AG10803 (cell line): Measurements from ENCODE around the gene ABHD14A.
A peak's percentile ranks its signal among the peaks of the same experiment; 100 is the strongest.

Source experiments
- DNase-seq: peaks from one replicate; pipeline ENCODE4 v3.0.0; 2010; ENCODE audit warnings: low read depth
- H3K4me3 ChIP-seq: 2 replicates; pipeline ENCODE4 v1.5.1; 2011; ENCODE audit warnings: mild to moderate bottlenecking, low read length, control low read depth
- CTCF ChIP-seq: conservative IDR thresholded peaks from 2 replicates; pipeline ENCODE4 v1.5.1; 2011; ENCODE audit warnings: mild to moderate bottlenecking, low read length, control low read depth, inconsistent platforms

The ABHD14A gene

GRCh38 chr3:51955893-51956770 lies 18.7 kb upstream of the ABHD14A start:
- DNase-seq, result no peak
- H3K4me3 ChIP-seq, result no peak overlapping the region
- TF ChIP-seq CTCF, result peak; percentile 36

- DNase-seq, result no peak
- no peak overlapping the region for H3K4me3 ChIP-seq
- no peak for TF ChIP-seq CTCF
Observed at GRCh38 chr3:51957520-51958205, 17.2 kb upstream of the ABHD14A start.

GRCh38 chr3:51958603-51959521 lies 16.0 kb upstream of the ABHD14A start:
- no peak for TF ChIP-seq CTCF
- H3K4me3 ChIP-seq, result no peak overlapping the region
- DNase-seq, result no peak

GRCh38 chr3:51959651-51960050 lies 15.2 kb upstream of the ABHD14A start:
- DNase-seq, result no peak
- no peak for TF ChIP-seq CTCF

GRCh38 chr3:51960386-51960785 lies 14.5 kb upstream of the ABHD14A start:
- H3K4me3 ChIP-seq, result no peak overlapping the region
- DNase-seq, result no peak
- no peak for TF ChIP-seq CTCF

More at GRCh38 chr3:51959651-51960050, 15.2 kb upstream of the ABHD14A start:
- H3K4me3 ChIP-seq, result no peak overlapping the region

- no peak overlapping the region for H3K4me3 ChIP-seq
- TF ChIP-seq CTCF, result no peak
- no peak for DNase-seq
Observed at GRCh38 chr3:51961011-51961410, 13.9 kb upstream of the ABHD14A start.
